CD4-positive, alpha-beta T cell (primary cell): ENCODE data around the gene SCAPER. TPM values are rescaled to one million over a fixed set of nuclear protein-coding genes. Genes with fewer than 3 reads are reported as not detected.
"Not testable (repeated sequence)": the region's sequence is repeated elsewhere in the genome, so short reads cannot be mapped to it uniquely, and the experiment has no call there.

Source experiments
- ATAC-seq: fragments of 200-7000 bp; cut with Tn5 transposase; one replicate; pipeline ENCODE4 v1.10.0; 2022; ENCODE audit warnings: mild to moderate bottlenecking; ENCODE audit not compliant: poor library complexity
- CTCF ChIA-PET: fragments of 350-600 bp; sonication (Branson Sonifier 250); formaldehyde crosslinking; loops from one replicate; lab custom pipeline; 2021; ENCODE audit warnings: antibody characterized with exemption, inconsistent platforms; lab: Charles Lee
- POLR2A ChIA-PET: fragments of 350-600 bp; sonication (Branson Sonifier 250); formaldehyde crosslinking; loops from one replicate; lab custom pipeline; 2021; ENCODE audit warnings: antibody characterized with exemption, inconsistent platforms; lab: Charles Lee
- DNase-seq, 14 experiments: peaks; one replicate each; pipeline ENCODE4 v3.0.0-alpha.2; 2013 to 2020; ENCODE audit warnings: mixed read lengths in 2 of 14
- H3K27ac ChIP-seq, 2 donors: one replicate each; pipeline versions ENCODE4 v1.5.1 to v1.7.0; 2013; ENCODE audit warnings: low read length in 2 of 2, low read depth in 1 of 2, mild to moderate bottlenecking in 1 of 2
- H3K27me3 ChIP-seq, 2 experiments: 1 replicate in 1 of 2; 2 replicates in 1 of 2; pipeline versions ENCODE4 v1.6.1 to v1.7.0; 2013; ENCODE audit warnings: low read length in 2 of 2, control low read depth in 1 of 2, mild to moderate bottlenecking in 1 of 2, moderate library complexity in 1 of 2; ENCODE audit not compliant: insufficient read depth in 2 of 2, control insufficient read depth in 1 of 2
- H3K36me3 ChIP-seq: one replicate; pipeline ENCODE4 v1.6.1; 2013; ENCODE audit warnings: low read length, control low read depth; ENCODE audit not compliant: insufficient read depth
- H3K4me1 ChIP-seq: one replicate; pipeline ENCODE4 v1.6.1; 2013; ENCODE audit warnings: low read length, control low read depth; ENCODE audit not compliant: insufficient read depth
- H3K4me3 ChIP-seq: one replicate; pipeline ENCODE4 v1.5.1; 2013; ENCODE audit warnings: mild to moderate bottlenecking, low read length, moderate library complexity
- H3K9me3 ChIP-seq, 2 experiments: 1 replicate in 1 of 2; 2 replicates in 1 of 2; pipeline versions ENCODE4 v1.6.1 to v1.7.0; 2013; ENCODE audit warnings: low read length in 2 of 2, mild to moderate bottlenecking in 2 of 2, control low read depth in 1 of 2, moderate library complexity in 1 of 2; ENCODE audit not compliant: control insufficient read depth in 1 of 2, insufficient read depth in 1 of 2
- H3K27ac Mint-ChIP-seq: one replicate; pipeline ENCODE4 v1.8.0; 2020; ENCODE audit warnings: mixed read lengths
- H3K27me3 Mint-ChIP-seq: one replicate; pipeline ENCODE4 v1.8.0; 2021; ENCODE audit warnings: mixed read lengths
- H3K36me3 Mint-ChIP-seq: one replicate; pipeline ENCODE4 v1.8.0; 2021; ENCODE audit warnings: low read depth, mixed read lengths
- H3K4me1 Mint-ChIP-seq: one replicate; pipeline ENCODE4 v1.8.0; 2021; ENCODE audit warnings: low read depth, mixed read lengths
- H3K4me3 Mint-ChIP-seq: one replicate; pipeline ENCODE4 v1.8.0; 2020; ENCODE audit warnings: mild to moderate bottlenecking, mixed read lengths
- H3K9me3 Mint-ChIP-seq: one replicate; pipeline ENCODE4 v1.8.0; 2020; ENCODE audit warnings: mixed read lengths
- intact Hi-C, 2 experiments: fragments of 100-400 bp; cut with DNase I in 1 of 2; cut with micrococcal nuclease in 1 of 2; formaldehyde crosslinking; loops; one replicate each; pipeline versions ENCODE4 v1.15.1 to v1.9.0; 2023 to 2025; cut with DNase I, micrococcal nuclease
- total RNA-seq, 174 experiments: library from RNA in 2 of 174; stranded (reverse) in 2 of 174; gene quantifications; one replicate each; pipeline ENCODE4 v1.2.3 and lab custom pipeline; 2021 to 2026
- TF ChIP-seq, protein P1 (sequence below): fragments of 200-600 bp; IDR thresholded peaks from one replicate; pipeline ENCODE4 v1.8.0; 2022; ENCODE audit warnings: antibody characterized with exemption, mild to moderate bottlenecking

SCAPER gene
- total RNA-seq, 2 experiments from 2014 or later, result 40.3 to 41.2 TPM

DNA sequence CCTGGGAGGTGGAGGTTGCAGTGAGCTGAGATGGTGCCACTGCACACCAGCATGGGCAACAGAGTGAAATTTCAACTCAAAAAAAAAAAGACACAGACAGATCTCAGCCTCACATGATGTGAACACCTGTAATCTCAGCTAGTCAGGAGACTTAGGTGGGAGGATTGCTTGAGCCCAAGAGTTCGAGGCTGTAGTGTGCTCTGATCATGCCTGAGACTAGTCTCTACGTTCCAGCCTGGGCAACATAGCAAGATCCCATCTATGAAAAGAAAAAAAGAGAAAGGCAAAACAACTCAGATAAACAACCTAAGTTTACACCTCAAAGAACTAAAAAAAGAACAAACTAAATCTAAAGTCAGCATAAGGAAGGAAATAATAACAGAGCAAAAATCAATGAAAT, 11.0 kb downstream of the SCAPER start:
- H3K27ac Mint-ChIP-seq, result no peak overlapping the region

DNA sequence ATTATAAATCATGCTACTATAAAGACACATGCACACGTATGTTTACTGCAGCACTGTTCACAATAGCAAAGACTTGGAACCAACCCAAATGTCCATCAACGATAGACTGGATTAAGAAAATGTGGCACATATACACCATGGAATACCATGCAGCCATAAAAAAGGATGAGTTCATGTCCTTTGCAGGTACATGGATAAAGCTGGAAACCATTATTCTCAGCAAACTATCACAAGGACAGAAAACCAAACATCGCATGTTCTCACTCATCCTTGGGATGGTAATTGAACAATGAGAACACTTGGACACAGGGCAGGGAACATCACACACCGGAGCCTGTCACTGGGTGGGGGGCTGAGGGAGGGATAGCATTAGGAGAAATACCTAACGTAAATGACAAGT, 12.3 kb downstream of the SCAPER start:
- H3K9me3 Mint-ChIP-seq, H3K27ac Mint-ChIP-seq, ATAC-seq, H3K27ac ChIP-seq, H3K27me3 ChIP-seq, H3K9me3 ChIP-seq, intact Hi-C loops, H3K4me3 ChIP-seq, DNase-seq, POLR2A ChIA-PET, H3K4me3 Mint-ChIP-seq, H3K36me3 ChIP-seq, CTCF ChIA-PET, H3K27me3 Mint-ChIP-seq, H3K4me1 ChIP-seq: not testable (repeated sequence)
- H3K36me3 Mint-ChIP-seq, result peaks cover 75% of the 10 kb centered on the region
- peaks cover 57% of the 10 kb centered on the region for H3K4me1 Mint-ChIP-seq

More for the DNA sequence above, 11.0 kb downstream of the SCAPER start:
- Mint-ChIP-seq H3K9me3 (no peaks in the 10 kb centered on the region), H3K27me3 (no peaks in the 10 kb centered on the region), H3K36me3 (peaks cover 76% of the 10 kb centered on the region), H3K4me3 (no peak overlapping the region), H3K4me1 (peaks cover 55% of the 10 kb centered on the region)
- intact Hi-C loops, result no loop called here
- Histone ChIP-seq H3K4me3 (no peak overlapping the region), H3K36me3 (no peaks in the 10 kb centered on the region), H3K4me1 (no peaks in the 10 kb centered on the region), H3K9me3 (no peaks in the 10 kb centered on the region), H3K27me3 (no peaks in the 10 kb centered on the region), H3K27ac (no peak overlapping the region)
- DNase-seq (no peak), ATAC-seq (no peak)
- CTCF ChIA-PET, result no interaction called here
- TF ChIP-seq, protein P1, sequence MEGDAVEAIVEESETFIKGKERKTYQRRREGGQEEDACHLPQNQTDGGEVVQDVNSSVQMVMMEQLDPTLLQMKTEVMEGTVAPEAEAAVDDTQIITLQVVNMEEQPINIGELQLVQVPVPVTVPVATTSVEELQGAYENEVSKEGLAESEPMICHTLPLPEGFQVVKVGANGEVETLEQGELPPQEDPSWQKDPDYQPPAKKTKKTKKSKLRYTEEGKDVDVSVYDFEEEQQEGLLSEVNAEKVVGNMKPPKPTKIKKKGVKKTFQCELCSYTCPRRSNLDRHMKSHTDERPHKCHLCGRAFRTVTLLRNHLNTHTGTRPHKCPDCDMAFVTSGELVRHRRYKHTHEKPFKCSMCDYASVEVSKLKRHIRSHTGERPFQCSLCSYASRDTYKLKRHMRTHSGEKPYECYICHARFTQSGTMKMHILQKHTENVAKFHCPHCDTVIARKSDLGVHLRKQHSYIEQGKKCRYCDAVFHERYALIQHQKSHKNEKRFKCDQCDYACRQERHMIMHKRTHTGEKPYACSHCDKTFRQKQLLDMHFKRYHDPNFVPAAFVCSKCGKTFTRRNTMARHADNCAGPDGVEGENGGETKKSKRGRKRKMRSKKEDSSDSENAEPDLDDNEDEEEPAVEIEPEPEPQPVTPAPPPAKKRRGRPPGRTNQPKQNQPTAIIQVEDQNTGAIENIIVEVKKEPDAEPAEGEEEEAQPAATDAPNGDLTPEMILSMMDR, result no peak
- POLR2A ChIA-PET, result no interaction called here

DNA sequence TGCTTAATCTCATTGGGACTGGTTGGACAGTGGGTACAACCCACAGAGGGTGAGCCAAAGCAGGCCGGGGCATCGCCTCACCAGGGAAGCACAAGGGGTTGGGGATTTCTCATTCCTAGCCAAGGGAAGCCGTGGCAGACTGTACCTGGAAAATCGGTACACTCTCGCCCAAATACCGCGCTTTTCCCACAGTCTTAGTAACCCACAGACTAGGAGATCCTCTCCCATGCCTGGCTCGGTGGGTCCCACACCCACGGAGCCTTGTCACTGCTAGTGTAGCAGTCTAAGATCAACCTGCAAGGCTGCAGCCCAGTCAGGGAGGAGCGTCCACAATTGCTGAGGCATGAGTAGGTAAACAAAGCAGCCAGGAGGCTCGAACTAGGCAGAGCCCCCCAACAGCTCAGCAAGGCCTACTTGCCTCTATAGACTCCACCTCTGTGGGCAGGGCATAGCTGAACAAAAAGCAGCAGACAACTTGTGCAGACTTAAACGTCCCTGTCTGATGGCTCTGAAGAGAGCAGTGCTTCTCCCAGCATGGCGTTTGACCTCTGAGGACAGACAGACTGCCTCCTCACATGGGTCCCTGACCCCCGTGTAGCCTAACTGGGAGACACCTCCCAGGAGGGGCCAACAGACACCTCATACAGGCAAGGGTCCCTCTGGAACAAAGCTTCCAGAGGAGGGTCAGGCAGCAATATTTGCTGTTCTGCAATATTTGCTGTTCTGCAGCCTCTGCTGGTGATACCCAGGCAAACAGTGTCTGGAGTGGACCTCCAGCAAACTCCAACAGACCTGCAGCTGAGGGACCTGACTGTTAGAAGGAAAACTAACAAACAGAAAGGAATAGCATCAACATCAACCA, 17.6 kb downstream of the SCAPER start:
- H3K27ac Mint-ChIP-seq, CTCF ChIA-PET: not testable (repeated sequence)
- H3K4me1 Mint-ChIP-seq, result peaks cover 58% of the 10 kb centered on the region

DNA sequence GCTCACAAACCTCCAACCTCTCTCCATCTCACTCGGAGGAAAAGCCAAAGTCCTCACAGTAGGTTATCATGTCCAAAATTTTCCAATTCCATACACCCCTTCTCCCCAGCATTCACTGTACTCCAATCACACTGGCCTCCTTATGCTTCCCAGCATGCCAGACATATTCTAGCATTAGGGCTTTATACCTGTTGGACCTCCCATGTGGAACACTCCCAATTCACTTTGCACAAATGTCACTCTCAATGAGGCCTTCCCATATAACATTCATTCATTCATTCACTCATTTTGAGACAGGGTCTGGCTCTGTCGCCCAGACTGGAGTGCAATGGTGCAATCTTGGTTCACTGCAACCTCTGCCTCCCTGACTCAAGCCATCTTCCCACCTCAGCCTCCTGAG, 19.9 kb downstream of the SCAPER start:
- TF ChIP-seq, protein P1, result no peak
- Histone ChIP-seq H3K4me3 (no peak overlapping the region), H3K9me3 (peaks cover 0 to 5% of the 10 kb centered on the region in 2 experiments), H3K36me3 (peaks cover 12% of the 10 kb centered on the region), H3K27me3 (no peaks in the 10 kb centered on the region), H3K27ac (no peak overlapping the region), H3K4me1 (no peaks in the 10 kb centered on the region)
- no peaks in the 10 kb centered on the region for H3K9me3 Mint-ChIP-seq
- no peak overlapping the region for H3K4me3 Mint-ChIP-seq
- no peaks in the 10 kb centered on the region for H3K27me3 Mint-ChIP-seq
- H3K27ac Mint-ChIP-seq, result no peak overlapping the region
- H3K36me3 Mint-ChIP-seq, result peaks cover 61% of the 10 kb centered on the region
- ATAC-seq (no peak), DNase-seq (no peak)
- ChIA-PET CTCF (no interaction called here), POLR2A (no interaction called here)
- H3K4me1 Mint-ChIP-seq, result peaks cover 46% of the 10 kb centered on the region
- intact Hi-C loops, result no loop called here

More for the DNA sequence above, 17.6 kb downstream of the SCAPER start:
- H3K4me1 ChIP-seq, POLR2A ChIA-PET, H3K27ac ChIP-seq, H3K4me3 Mint-ChIP-seq, intact Hi-C loops, ATAC-seq, H3K9me3 Mint-ChIP-seq, H3K27me3 ChIP-seq, DNase-seq, H3K4me3 ChIP-seq, H3K36me3 ChIP-seq, H3K27me3 Mint-ChIP-seq, H3K9me3 ChIP-seq: not testable (repeated sequence)
- H3K36me3 Mint-ChIP-seq, result peaks cover 63% of the 10 kb centered on the region
